ENCODE data around the gene MAN2A1.

DNA sequence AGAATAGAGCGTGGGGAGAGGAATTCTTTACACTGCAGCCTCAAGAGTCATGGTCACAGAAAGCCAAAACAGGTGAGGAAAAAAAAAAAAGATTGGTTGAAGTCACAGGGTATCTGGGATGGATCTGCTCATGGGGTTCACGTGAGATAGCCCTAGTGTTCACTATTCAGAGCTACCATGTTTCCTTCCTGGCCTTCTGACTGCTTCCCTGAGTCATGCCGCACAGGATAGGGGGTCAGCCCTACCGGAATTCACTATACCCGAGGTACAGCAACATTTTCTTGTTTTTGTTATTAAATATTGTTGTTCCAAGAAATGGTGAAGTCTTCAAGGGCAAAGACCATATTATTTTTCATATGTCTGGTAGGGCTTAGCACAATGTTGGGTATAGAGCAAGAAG, 21.5 kb upstream of the MAN2A1 start:
- TF ChIP-seq, protein P1, sequence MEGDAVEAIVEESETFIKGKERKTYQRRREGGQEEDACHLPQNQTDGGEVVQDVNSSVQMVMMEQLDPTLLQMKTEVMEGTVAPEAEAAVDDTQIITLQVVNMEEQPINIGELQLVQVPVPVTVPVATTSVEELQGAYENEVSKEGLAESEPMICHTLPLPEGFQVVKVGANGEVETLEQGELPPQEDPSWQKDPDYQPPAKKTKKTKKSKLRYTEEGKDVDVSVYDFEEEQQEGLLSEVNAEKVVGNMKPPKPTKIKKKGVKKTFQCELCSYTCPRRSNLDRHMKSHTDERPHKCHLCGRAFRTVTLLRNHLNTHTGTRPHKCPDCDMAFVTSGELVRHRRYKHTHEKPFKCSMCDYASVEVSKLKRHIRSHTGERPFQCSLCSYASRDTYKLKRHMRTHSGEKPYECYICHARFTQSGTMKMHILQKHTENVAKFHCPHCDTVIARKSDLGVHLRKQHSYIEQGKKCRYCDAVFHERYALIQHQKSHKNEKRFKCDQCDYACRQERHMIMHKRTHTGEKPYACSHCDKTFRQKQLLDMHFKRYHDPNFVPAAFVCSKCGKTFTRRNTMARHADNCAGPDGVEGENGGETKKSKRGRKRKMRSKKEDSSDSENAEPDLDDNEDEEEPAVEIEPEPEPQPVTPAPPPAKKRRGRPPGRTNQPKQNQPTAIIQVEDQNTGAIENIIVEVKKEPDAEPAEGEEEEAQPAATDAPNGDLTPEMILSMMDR (IDR thresholded peaks at IDR 0.05) = no peak
- TF ChIP-seq SP1 (CRISPR knock-in tag; conservative IDR thresholded peaks at IDR 0.05) (no peak), ZNF121 (CRISPR knock-in tag; IDR thresholded peaks at IDR 0.05) (no peak), CREM (CRISPR knock-in tag; IDR thresholded peaks at IDR 0.05) (no peak), GRHL2 (CRISPR knock-in tag; IDR thresholded peaks at IDR 0.05; ENCODE audit: insufficient replicate concordance, severe bottlenecking) (no peak)
- TF ChIP-seq, protein P2, sequence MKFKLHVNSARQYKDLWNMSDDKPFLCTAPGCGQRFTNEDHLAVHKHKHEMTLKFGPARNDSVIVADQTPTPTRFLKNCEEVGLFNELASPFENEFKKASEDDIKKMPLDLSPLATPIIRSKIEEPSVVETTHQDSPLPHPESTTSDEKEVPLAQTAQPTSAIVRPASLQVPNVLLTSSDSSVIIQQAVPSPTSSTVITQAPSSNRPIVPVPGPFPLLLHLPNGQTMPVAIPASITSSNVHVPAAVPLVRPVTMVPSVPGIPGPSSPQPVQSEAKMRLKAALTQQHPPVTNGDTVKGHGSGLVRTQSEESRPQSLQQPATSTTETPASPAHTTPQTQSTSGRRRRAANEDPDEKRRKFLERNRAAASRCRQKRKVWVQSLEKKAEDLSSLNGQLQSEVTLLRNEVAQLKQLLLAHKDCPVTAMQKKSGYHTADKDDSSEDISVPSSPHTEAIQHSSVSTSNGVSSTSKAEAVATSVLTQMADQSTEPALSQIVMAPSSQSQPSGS (CRISPR knock-in tag; IDR thresholded peaks at IDR 0.05; ENCODE audit: borderline replicate concordance, low read depth) = no peak

All from WTC11 (cell line).